Endothelial cell of hepatic sinusoid (primary cell): ENCODE measurements around the gene CCL16.
"Not testable (repeated sequence)": the region's sequence is repeated elsewhere in the genome, so short reads cannot be mapped to it uniquely, and the experiment has no call there.

Experiments used
- in situ Hi-C: cut with HindIII; loops from 2 replicates; pipeline ENCODE4 v1.10.0; 2017; ENCODE audit warnings: low sequenced_read_pairs

Gene CCL16

GRCh38 chr17:35981246-35981645 is at the start of gene CCL16:
CCL16 (minus strand) TSS chr17:35981497; CDS start chr17:35981420, 77 bp downstream.
- in situ Hi-C loops: no loop called here

DNA sequence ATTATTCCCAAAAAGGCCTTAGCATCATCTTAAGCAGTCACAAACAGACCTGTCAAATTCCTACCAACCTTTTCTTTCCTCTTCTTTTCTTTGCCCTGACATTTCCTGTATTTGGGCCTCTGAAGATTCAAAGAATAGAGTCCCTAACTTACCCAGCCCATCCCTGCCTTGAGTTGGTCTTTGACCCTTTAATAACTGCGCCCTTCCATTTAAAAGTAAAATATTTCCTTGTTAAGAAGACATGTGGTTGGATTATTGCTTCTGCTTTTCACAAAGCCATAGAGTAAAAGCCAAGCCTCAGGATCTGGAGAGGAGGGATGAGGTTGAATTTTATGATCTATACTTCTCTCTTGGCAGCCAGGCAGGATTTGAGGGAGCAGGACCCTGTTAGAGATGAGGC is 49.7 kb upstream of the CCL16 start:
- in situ Hi-C loops: no loop called here

- in situ Hi-C loops: no loop called here
These were observed 46.5 kb upstream of the CCL16 start for GRCh38 chr17:36027761-36028160.

DNA sequence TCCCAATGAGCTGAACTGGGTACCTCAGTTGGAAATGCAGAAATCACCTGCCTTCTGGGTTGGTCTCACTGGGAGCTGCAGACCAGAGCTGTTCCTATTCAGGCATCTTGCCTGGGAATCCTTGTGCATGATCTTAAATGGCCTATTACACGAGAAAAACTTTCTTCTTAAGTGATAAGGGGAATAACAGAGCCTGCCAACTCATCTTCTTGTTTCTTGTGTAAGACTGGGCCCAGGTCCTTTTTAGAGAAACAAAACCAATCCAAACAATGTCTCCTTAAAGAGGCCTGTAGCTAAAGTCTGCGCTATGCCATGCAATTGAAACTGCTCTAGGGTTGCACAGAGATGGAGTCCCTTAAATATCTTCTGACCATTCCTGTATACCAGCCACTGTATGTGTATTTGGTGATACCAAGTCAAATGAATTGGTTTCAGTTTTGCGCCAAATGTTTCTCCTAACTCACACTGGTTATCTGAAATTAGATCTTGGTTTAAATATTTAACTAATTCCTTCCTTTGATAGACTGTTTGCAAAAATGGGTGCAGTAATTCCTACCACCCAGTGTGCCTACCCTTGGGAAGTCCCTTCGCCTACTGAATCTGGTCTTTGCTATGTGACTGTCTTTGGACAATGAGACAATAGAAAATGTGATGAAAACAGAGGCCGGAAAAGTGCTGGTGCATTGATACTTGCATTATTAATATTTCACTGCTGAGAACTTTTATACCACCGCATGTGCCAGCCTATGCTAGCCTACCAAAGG is 43.0 kb upstream of the CCL16 start:
- in situ Hi-C loops: no loop called here

DNA sequence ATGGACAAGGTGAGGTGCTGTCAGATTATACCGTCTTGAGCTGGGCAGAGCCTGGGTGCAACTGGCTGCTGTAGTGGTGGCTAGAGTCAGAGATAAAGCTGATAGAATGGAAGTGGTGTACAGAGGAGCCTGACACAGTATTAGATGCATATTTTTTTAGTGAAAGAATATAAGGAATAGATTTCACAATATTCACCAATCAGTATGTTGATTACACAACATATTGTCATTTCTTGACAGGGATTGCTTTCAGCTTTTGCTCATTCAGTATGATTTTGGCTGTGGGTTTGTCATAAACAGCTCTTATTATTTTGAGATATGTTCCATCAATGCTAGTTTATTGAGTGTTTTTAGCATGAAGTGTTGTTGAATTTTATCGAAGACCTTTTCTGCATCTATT is 38.1 kb upstream of the CCL16 start:
- in situ Hi-C loops: no loop called here

GRCh38 chr17:36017799-36018198 is 36.5 kb upstream of the CCL16 start, which contains the start of gene CCL23:
CCL23 (minus strand) TSS chr17:36017972; CDS start chr17:36017897, 75 bp downstream.
- in situ Hi-C loops: no loop called here

DNA sequence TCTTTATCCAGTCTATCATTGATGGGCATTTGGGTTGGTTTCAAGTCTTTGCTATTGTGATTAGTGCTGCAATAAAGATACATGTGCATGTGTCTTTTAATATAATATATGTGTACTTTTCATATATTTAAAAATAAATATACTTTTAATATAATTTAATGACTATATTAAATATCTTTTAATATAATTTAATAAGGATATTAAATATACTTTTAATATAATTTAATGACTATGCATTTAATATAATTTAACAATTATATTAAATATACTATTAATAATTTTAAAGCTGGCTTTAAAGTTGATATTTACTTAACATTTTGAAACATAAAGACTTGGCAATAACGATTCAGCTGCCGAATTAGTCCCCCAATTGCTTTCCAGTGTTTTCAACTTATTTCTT is 35.3 kb upstream of the CCL16 start:
- in situ Hi-C loops: no loop called here

DNA sequence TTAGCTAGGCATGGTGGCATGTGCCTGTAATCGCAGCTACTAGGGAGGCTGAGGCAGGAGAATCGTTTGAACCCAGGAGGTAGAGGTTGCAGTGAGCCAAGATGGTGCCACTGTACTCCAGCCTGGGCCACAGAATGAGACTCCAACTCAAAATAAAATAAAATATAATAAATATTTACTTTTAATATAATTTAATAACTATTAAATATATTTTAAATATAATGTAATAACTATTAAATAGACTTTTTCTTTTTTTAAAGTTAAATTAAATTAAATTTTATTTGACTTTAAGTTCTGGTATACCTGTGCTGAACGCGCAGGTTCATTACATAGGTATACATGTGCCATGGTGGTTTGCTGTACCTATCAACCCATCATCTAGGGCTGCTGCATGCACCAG is 34.6 kb upstream of the CCL16 start:
- in situ Hi-C loops: not testable (repeated sequence)

GRCh38 chr17:36014946-36015345 is 33.6 kb upstream of the CCL16 start:
- in situ Hi-C loops: no loop called here

DNA sequence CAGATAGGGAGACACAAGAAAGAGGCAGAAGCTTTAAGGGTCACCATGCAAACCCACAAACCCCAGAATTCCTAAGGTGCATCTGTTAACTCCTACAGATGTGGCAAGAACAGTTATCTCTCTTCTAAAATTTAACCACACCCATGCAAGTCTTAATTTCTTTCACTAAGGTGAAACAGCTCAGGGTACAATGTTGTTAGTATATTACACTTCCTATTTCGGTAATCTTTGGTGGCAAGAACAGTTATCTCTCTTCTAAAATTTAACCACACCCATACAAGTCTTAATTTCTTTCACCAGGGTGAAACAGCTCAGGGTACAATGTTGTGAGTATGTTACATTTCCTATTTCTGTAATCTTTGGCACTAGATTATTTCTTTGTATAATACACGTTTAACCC is 29.9 kb upstream of the CCL16 start:
- in situ Hi-C loops: no loop called here

DNA sequence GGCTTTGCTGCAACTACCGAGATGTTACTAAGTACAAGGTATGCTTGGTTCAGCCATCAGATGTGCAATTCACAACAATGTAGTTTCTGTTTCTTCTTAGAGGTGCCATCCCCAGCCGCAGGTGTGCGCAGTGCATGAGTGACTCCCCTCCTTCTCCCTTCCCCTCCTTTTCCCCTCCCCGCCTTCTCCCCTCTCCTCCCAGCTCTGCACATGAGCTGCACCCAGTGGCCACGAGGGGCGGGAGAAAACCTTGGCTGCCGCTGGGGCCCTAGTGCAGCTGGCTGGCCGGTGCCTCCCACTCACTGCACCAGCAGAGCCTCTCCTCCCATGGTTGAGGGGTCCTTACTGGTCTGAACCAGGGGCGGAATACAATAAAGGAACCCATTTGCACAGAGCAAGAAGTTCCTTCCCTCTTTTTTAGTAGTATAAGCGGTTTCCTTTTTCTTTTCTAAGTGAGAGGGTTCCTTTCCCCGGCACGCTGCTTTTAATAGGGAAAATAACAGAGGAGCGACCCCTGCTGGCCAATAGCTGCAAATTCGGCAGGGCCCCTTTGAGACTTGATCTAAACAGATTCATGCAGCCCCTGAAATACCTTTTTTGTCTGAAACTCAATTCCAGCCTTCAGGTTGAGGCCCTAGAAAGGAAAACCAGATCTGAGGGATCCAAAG is 27.8 kb upstream of the CCL16 start:
- in situ Hi-C loops: no loop called here

- in situ Hi-C loops: no loop called here
These were observed 23.4 kb upstream of the CCL16 start for GRCh38 chr17:36004594-36005108.

- in situ Hi-C loops: no loop called here
These were observed 21.3 kb upstream of the CCL16 start for GRCh38 chr17:36002631-36003030.

GRCh38 chr17:36001862-36002603 is 20.7 kb upstream of the CCL16 start:
- in situ Hi-C loops: no loop called here

DNA sequence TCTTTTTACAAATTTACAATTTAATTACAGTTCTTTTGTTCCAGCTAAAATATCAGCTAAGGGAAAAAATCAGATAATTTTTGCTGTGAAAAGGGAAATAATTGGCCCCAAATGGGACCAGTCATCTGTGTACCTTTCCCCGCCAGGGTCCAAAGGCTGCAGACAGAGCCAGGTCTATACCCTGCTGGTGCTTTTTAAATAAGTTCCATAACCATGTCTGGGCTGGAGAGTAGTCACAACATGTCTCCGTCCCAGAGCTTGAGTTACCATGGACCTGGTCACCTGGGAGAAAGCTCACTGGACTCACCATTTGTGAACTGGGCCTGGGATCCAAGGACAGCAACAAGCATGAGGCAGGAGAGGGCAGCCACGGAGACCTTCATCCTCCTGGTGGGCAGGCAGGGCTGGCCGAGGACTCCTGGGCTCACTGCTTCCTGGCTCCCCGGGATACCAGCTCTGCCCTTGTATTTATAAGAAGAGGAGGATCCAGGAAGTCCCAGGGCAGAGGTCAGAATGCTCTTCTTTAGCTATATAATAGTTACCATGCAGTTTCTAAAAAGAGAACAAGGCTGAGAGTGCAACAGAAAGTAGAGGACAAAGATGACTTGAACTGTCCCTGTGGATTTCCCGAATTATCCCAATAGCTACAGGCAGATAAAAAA is 19.9 kb upstream of the CCL16 start, which contains the start of gene CCL15:
Gene CCL15 (minus strand): TSS at position 444 of the 662 bp plus-strand sequence. CDS start 61 bp downstream, at position 383.
- in situ Hi-C loops: no loop called here

DNA sequence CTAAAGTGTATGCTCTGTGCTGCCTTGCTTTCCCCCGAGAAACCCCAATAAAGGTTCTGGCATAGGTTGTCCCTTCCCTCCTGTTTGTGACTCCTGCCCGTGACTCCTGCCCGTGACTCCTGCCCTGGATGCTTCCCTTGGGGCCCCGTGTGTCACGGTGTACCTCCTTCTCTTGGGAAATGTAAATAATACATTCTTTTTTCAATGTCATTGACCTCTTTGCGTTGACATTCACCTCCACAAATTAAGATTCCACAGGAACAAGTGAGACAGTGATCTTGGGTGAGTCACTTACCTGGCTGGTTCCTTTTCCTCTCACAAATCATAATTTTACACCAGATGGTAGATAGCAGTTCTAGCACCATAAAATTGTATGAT is 19.4 kb upstream of the CCL16 start:
- in situ Hi-C loops: no loop called here

- in situ Hi-C loops: no loop called here
These were observed 17.5 kb upstream of the CCL16 start for GRCh38 chr17:35998756-35999155.

- in situ Hi-C loops: no loop called here
These were observed 16.8 kb upstream of the CCL16 start for GRCh38 chr17:35998018-35998545.

DNA sequence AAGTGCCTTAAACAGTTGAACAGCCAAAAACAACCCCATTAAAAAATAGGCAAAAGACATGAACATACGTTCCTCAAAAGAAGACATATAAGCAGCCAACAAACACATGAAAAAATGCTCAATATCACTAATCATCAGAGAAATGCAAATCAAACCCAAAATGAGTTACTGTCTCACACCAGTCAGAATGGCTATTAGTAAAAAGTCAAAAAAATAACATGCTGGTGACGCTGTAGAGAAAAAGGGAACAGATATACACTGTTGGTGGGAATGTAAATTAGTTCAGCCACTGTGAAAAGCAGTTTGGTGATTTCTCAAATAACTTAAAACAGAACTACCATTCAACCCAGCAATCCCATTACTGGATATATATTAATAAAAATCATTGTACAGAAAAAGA is 14.0 kb upstream of the CCL16 start:
- in situ Hi-C loops: not testable (repeated sequence)

DNA sequence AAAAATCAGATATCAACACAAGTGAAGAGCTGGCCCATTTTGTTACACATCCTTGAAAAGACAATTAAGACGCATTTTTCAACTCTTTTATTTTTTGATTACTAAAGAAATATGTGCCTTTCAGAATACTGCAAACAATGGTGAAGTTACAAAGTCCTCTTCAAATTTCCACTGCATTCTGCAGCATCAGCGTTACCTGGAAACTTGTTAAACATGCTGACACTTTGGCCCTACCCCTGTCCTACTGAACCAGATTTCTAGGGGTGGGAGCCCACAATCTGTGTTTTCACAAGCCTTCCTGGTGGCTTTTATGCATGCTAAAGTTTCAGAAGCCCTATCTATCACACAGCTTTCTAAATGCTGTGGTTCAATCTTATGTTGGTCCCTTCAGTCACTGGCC is 9.8 kb upstream of the CCL16 start:
- in situ Hi-C loops: no loop called here

GRCh38 chr17:35988164-35988563 is 6.9 kb upstream of the CCL16 start:
- in situ Hi-C loops: no loop called here
